ENCODE measurements around the gene LGR5. TPM values are rescaled to one million over a fixed set of nuclear protein-coding genes. Genes with fewer than 3 reads are reported as not detected.
"Not testable (repeated sequence)": the region's sequence is repeated elsewhere in the genome, so short reads cannot be mapped to it uniquely, and the experiment has no call there.

The LGR5 gene
- total RNA-seq, 2 donors from 2014 or later = 1.8 to 7.4 TPM

DNA sequence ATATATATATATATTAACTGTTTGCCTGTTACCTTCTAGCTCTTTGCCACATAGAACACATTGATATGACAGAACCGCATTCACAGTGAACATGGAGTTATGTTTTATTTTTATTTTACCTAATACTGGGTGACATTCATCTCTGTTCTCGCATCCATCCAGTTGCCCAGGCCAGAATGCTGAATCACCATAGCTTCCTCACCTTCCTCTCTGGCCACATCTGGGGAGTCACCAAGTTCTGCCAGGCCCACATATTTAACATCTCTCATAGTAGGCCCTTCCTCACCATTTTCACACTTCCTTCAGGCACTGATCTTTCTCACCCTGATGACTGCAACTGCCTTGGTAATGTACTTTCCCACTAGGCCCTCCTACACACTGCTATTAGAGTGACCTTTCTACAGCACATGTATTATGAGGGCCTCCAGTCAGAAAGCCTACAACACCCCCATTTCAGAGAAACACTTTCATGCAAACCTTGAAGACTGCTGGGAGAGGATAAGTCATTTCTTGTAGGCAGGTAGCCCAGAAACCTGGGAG lies 106.8 kb downstream of the LGR5 start:
- Histone ChIP-seq H3K4me3 (no peak overlapping the region), H3K27ac (no peak overlapping the region), H3K9me3 (no peaks in the 10 kb centered on the region), H3K36me3 (no peaks in the 10 kb centered on the region), H3K4me1 (ENCODE audit: control insufficient read depth in 1 of 2, low read depth in 2 of 2) (no peaks in the 10 kb centered on the region), H3K27me3 (replicated peaks; ENCODE audit: insufficient read depth) (no peaks in the 10 kb centered on the region)
- TF ChIP-seq, protein P1, sequence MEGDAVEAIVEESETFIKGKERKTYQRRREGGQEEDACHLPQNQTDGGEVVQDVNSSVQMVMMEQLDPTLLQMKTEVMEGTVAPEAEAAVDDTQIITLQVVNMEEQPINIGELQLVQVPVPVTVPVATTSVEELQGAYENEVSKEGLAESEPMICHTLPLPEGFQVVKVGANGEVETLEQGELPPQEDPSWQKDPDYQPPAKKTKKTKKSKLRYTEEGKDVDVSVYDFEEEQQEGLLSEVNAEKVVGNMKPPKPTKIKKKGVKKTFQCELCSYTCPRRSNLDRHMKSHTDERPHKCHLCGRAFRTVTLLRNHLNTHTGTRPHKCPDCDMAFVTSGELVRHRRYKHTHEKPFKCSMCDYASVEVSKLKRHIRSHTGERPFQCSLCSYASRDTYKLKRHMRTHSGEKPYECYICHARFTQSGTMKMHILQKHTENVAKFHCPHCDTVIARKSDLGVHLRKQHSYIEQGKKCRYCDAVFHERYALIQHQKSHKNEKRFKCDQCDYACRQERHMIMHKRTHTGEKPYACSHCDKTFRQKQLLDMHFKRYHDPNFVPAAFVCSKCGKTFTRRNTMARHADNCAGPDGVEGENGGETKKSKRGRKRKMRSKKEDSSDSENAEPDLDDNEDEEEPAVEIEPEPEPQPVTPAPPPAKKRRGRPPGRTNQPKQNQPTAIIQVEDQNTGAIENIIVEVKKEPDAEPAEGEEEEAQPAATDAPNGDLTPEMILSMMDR (IDR thresholded peaks at IDR 0.05) = no peak
- ATAC-seq (ENCODE audit: insufficient number of reproducible peaks, low FRiP score, low read depth) (no peak), DNase-seq (ENCODE audit: low spot score) (no peak)

DNA sequence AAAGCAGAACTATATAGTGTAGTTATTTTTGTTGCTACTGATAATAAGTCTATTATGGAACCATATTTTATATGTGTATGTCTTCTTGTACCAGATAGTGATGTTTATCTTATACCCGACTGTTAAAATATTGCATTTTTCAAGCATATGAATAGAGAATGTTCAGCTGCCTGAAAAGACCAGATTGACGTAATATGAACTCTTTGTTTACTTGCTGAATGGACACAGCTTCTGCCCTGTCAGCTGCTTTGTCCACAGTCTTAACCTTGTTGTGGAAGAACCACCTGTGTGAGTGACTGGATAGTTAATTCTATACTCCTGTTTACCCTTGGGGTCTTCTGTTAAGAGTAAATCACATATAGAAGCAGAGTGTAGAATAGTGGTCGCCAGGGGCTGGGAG lies 109.3 kb downstream of the LGR5 start:
- no peaks in the 10 kb centered on the region for H3K9me3 ChIP-seq
- DNase-seq (ENCODE audit: low spot score) (no peak), ATAC-seq (ENCODE audit: insufficient number of reproducible peaks, low FRiP score, low read depth) (no peak)
- no peak overlapping the region for H3K27ac ChIP-seq
- H3K4me3 ChIP-seq = no peak overlapping the region
- TF ChIP-seq, protein P1 (IDR thresholded peaks at IDR 0.05) = no peak
- no peaks in the 10 kb centered on the region for H3K4me1 ChIP-seq (ENCODE audit: control insufficient read depth in 1 of 2, low read depth in 2 of 2)
- no peaks in the 10 kb centered on the region for H3K27me3 ChIP-seq (replicated peaks; ENCODE audit: insufficient read depth)
- H3K36me3 ChIP-seq = no peaks in the 10 kb centered on the region

DNA sequence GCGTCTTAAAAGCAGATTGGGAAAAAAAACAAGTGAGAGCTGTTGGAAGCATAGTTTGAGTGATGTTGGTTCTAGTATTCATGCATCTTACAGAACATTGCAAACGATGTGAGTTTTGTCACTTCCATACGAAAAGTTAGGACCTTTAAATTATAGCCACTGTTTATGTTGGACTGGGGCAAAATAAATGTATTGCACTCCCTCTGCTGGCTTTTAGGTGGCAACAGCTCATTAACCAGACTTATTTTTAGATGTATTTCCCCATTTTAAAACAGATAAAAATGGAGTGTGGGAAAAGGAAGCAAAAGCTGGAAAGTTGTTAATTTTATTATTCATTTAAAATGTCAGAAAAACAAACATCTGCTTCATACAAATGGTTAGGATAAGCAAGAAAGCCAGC lies 111.9 kb downstream of the LGR5 start:
- no peak for ATAC-seq (ENCODE audit: insufficient number of reproducible peaks, low FRiP score, low read depth)
- no peaks in the 10 kb centered on the region for H3K36me3 ChIP-seq
- H3K27me3 ChIP-seq (replicated peaks; ENCODE audit: insufficient read depth) = no peaks in the 10 kb centered on the region
- TF ChIP-seq, protein P1 (IDR thresholded peaks at IDR 0.05) = peak; percentile 23
- no peak overlapping the region for H3K4me3 ChIP-seq
- DNase-seq (ENCODE audit: low spot score) = no peak
- no peak overlapping the region for H3K27ac ChIP-seq
- no peaks in the 10 kb centered on the region for H3K9me3 ChIP-seq
- no peaks in the 10 kb centered on the region for H3K4me1 ChIP-seq (ENCODE audit: control insufficient read depth in 1 of 2, low read depth in 2 of 2)

DNA sequence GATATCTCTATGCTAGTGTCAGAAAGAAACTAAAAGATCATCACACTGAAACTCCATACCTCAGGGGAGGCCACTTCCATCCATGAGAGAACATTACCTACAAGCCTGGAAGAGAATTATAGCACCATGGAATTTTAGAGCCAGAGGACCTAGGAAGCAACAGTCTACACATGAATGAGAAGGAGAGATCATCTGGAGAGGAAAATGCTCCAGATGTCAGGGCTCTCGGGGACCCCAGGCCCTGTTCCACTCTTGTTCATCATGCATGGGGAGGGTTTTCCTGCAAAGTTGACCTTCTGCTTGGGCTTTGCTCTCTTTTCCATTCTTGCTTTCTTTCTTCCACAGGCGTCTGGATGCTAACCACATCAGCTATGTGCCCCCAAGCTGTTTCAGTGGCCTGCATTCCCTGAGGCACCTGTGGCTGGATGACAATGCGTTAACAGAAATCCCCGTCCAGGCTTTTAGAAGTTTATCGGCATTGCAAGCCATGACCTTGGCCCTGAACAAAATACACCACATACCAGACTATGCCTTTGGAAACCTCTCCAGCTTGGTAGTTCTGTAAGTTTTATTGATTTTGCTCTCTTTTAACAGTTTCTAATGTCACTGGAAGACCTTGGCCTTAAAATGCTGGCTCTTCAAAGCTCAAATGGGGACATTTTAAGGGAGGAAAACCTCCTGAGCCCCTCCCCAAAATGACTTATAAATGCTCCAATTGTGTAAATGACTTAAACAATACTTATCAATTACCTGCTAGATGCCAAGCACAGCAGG lies 113.3 kb downstream of the LGR5 start:
- H3K27me3 ChIP-seq (replicated peaks; ENCODE audit: insufficient read depth) = no peaks in the 10 kb centered on the region
- no peaks in the 10 kb centered on the region for H3K4me1 ChIP-seq (ENCODE audit: control insufficient read depth in 1 of 2, low read depth in 2 of 2)
- TF ChIP-seq, protein P1 (IDR thresholded peaks at IDR 0.05) = no peak
- no peak overlapping the region for H3K27ac ChIP-seq
- H3K4me3 ChIP-seq = no peak overlapping the region
- ATAC-seq (ENCODE audit: insufficient number of reproducible peaks, low FRiP score, low read depth) (no peak), DNase-seq (ENCODE audit: low spot score) (no peak)
- H3K9me3 ChIP-seq = no peaks in the 10 kb centered on the region
- no peaks in the 10 kb centered on the region for H3K36me3 ChIP-seq

DNA sequence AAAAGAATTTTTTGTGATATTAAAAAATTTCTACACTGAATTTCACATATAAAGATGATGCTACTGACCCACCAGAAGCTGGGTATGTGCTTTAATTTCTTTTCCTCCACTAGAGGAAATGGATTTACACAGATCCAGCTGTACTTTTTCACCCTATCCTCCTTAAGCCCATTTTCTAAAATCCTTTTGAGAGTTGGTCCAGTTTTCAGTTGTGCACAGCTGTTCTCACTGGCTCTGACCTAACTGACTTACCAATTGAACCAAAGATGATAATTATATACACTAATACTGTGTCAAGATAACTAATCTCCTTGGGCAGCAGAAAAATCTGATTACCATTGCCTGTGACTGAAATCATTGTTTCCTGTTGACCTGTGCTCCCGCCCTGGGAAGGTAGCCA lies 115.6 kb downstream of the LGR5 start:
- no peak for ATAC-seq (ENCODE audit: insufficient number of reproducible peaks, low FRiP score, low read depth)
- H3K9me3 ChIP-seq = no peaks in the 10 kb centered on the region
- no peak overlapping the region for H3K4me3 ChIP-seq
- TF ChIP-seq, protein P1 (IDR thresholded peaks at IDR 0.05) = no peak
- no peaks in the 10 kb centered on the region for H3K27me3 ChIP-seq (replicated peaks; ENCODE audit: insufficient read depth)
- no peaks in the 10 kb centered on the region for H3K36me3 ChIP-seq
- no peak overlapping the region for H3K27ac ChIP-seq
- DNase-seq (ENCODE audit: low spot score) = no peak
- no peaks in the 10 kb centered on the region for H3K4me1 ChIP-seq (ENCODE audit: control insufficient read depth in 1 of 2, low read depth in 2 of 2)

DNA sequence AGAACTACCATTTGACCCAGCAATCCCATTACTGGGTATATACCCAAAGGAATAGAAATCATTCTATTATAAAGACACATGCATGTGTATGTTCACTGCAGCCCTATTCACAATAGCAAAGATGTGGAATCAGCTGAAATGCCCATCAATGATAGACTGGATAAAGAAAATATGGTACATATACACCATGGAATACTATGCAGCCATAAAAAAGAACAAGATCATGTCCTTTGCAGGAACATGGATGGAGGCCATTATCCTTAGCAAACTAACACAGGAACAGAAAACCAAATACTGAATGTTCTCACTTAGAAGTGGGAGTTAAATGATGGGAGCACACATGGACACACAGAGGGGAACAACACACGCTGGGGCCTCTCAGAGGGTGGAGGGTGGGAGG lies 116.2 kb downstream of the LGR5 start:
- not testable (repeated sequence) for H3K9me3 ChIP-seq; H3K4me1 ChIP-seq (ENCODE audit: control insufficient read depth in 1 of 2, low read depth in 2 of 2); DNase-seq (ENCODE audit: low spot score); H3K36me3 ChIP-seq; H3K27me3 ChIP-seq (replicated peaks; ENCODE audit: insufficient read depth); ATAC-seq (ENCODE audit: insufficient number of reproducible peaks, low FRiP score, low read depth); H3K27ac ChIP-seq; H3K4me3 ChIP-seq

All from thoracic aorta (tissue), 2 donors.